Liver (tissue), 3 donors: ENCODE data around the gene ANKRD11.

Experiments used
- ATF3 ChIP-seq: IDR thresholded peaks from 2 replicates; pipeline ENCODE4 v1.6.1; 2016; ENCODE audit warnings: antibody characterized with exemption
- CTCF ChIP-seq: fragments of 150-350 bp; IDR thresholded peaks from 2 replicates; pipeline ENCODE4 v1.5.1; 2017; ENCODE audit warnings: improper control_type of control experiment, low read depth, low read length; ENCODE audit not compliant: missing input control
- EGR1 ChIP-seq, 2 donors: IDR thresholded peaks; 2 replicates each; pipeline ENCODE4 v1.6.1; 2016 to 2018; ENCODE audit warnings: antibody characterized with exemption in 2 of 2, low read depth in 2 of 2
- GABPA ChIP-seq, 2 donors: IDR thresholded peaks in 1 of 2; conservative IDR thresholded peaks in 1 of 2; 2 replicates each; pipeline ENCODE4 v1.6.1; 2016; ENCODE audit warnings: antibody characterized with exemption in 2 of 2, mild to moderate bottlenecking in 1 of 2, moderate library complexity in 1 of 2
- JUND ChIP-seq, 2 donors: IDR thresholded peaks; 2 replicates each; pipeline ENCODE4 v1.6.1; 2016; ENCODE audit warnings: antibody characterized with exemption in 2 of 2
- MAX ChIP-seq: IDR thresholded peaks from 2 replicates; pipeline ENCODE4 v1.6.1; 2016; ENCODE audit warnings: antibody characterized with exemption
- RAD21 ChIP-seq, 2 donors: IDR thresholded peaks; 2 replicates each; pipeline ENCODE4 v1.6.1; 2016; ENCODE audit warnings: antibody characterized with exemption in 2 of 2, mild to moderate bottlenecking in 2 of 2
- REST ChIP-seq: IDR thresholded peaks from 2 replicates; pipeline ENCODE4 v1.6.1; 2016; ENCODE audit warnings: antibody characterized with exemption, mild to moderate bottlenecking
- RXRA ChIP-seq, 2 donors: IDR thresholded peaks; 2 replicates each; pipeline ENCODE4 v1.6.1; 2017 to 2018; ENCODE audit warnings: antibody characterized with exemption in 2 of 2, mild to moderate bottlenecking in 1 of 2
- SP1 ChIP-seq: IDR thresholded peaks from 2 replicates; pipeline ENCODE4 v1.6.1; 2018; ENCODE audit warnings: antibody characterized with exemption, mild to moderate bottlenecking
- TAF1 ChIP-seq: conservative IDR thresholded peaks from 2 replicates; pipeline ENCODE4 v1.6.1; 2016; ENCODE audit warnings: antibody characterized with exemption, mild to moderate bottlenecking
- YY1 ChIP-seq: IDR thresholded peaks from 2 replicates; pipeline ENCODE4 v1.6.1; 2016; ENCODE audit warnings: antibody characterized with exemption, mild to moderate bottlenecking
- ZBTB33 ChIP-seq: IDR thresholded peaks from 2 replicates; pipeline ENCODE4 v1.6.1; 2016; ENCODE audit warnings: antibody characterized with exemption
- donor health status: healthy.
- donor health status: healthy.

- no peak for TF ChIP-seq TAF1
- no peak for TF ChIP-seq CTCF
- TF ChIP-seq SP1, result no peak
- no peak for TF ChIP-seq RAD21 (IDR thresholded peaks at IDR 0.05)
- no peak for TF ChIP-seq REST
- no peak for TF ChIP-seq EGR1 (IDR thresholded peaks at IDR 0.05; ENCODE audit: low read depth in 2 of 2)
- no peak for TF ChIP-seq GABPA (IDR thresholded peaks at IDR 0.05 in 1 of 2, conservative IDR thresholded peaks at IDR 0.05 in 1 of 2)
- TF ChIP-seq MAX, result no peak
- no peak for TF ChIP-seq RXRA (IDR thresholded peaks at IDR 0.05)
- TF ChIP-seq ATF3, result no peak
- no peak for TF ChIP-seq ZBTB33
- TF ChIP-seq YY1, result no peak
- no peak for TF ChIP-seq JUND (IDR thresholded peaks at IDR 0.05)
These were observed 145.3 kb downstream of the ANKRD11 start for GRCh38 chr16:89344846-89345611.
